GM23248 (cell line): ENCODE data around the gene NCK1.

Source experiments
- EZH2 ChIP-seq: fragments of 200-600 bp; sonication (generic); IDR thresholded peaks from 2 replicates; pipeline ENCODE4 v1.6.1; 2018; ENCODE audit warnings: antibody characterized with exemption, mild to moderate bottlenecking; ENCODE audit not compliant: insufficient read depth, poor library complexity, severe bottlenecking
- EZH2phosphoT487 ChIP-seq: fragments of 200-600 bp; sonication (generic); IDR thresholded peaks from 2 replicates; pipeline ENCODE4 v1.6.1; 2018; ENCODE audit warnings: antibody characterized with exemption, moderate library complexity, mild to moderate bottlenecking, low read depth; ENCODE audit not compliant: insufficient read depth

DNA sequence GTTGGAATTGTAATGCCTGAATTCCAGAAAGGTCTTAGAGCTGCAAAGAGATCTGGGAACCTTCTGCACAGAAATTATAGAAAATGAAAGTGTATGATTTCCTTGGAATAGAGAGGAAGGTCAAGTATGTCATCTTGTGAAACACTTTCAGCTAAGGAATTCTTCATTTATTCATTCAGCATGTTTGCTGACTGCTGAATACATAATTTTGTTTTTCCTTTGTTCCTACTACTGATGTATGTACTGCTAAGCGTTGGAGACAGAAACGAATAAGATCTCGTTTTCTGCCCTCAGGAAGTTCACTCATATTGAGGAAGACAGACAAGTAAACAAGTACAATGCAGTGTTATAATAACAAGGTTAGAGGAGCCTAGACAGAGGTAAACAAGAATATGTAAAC, 81.4 kb downstream of the NCK1 start:
- TF ChIP-seq EZH2 (no peak), EZH2phosphoT487 (no peak)
